ENCODE data around the gene AQP5. TPM values are rescaled to one million over a fixed set of nuclear protein-coding genes. Genes with fewer than 3 reads are reported as not detected.

AQP5 gene
- total RNA-seq, 2 experiments from 2014 or later = not detected

DNA sequence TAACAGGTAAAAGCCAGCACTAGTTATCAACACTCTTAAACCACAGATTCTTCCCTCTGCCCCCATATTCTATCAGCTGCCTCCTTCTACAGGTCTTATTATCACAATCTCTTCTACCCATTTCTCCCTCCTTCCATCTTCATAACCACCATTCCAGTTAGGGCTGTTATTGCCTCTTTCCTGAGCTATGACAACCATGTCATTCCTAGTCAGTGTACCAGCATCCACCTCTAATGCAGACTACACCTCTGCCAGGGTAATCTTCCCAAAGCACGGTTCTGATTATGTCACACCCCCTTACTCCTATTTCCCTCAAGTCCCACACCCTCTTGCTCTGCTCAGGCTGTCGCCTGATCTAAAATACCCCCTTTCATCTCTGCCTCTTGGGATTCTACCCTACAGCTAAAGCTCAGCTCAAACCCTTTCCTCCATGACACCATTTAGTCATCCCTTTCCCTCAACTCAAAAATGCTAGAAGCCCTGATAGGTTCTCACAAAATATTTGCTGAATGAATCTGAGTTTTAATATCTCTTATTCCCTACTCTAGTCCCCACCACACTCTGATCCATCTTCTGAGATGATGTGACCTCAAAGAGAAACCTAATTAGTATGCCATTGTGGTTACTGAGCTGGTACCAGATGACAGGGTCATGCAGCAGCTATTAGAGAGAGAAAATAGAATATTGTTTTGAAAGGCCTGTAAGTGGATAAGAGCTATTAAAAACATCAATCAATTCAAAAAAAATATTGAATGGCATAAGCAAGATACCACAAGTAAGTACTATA, 51.9 kb downstream of the AQP5 start:
- TF ChIP-seq CTCF (IDR thresholded peaks at IDR 0.05) = no peak
- POLR2A ChIA-PET = interaction anchor here (0.9 kb wide), 1 partner anchor 9 kb away, joined by 4 read pairs; no protein-coding TSS in a partner anchor
- CTCF ChIA-PET = interaction anchor here (1.1 to 2.9 kb wide), 6 partner anchors 9 to 301 kb away, joined by 3 to 11 read pairs (median 4); no protein-coding TSS in a partner anchor
- ATAC-seq (peak; percentile 42), DNase-seq (no peak)
- intact Hi-C loops (cut with micrococcal nuclease) = no loop called here
- no peak overlapping the region for H3K27ac Mint-ChIP-seq
- no peak overlapping the region for H3K4me3 Mint-ChIP-seq
- no peaks in the 10 kb centered on the region for H3K27me3 Mint-ChIP-seq
- no peaks in the 10 kb centered on the region for H3K9me3 Mint-ChIP-seq
- H3K36me3 Mint-ChIP-seq (ENCODE audit: low read depth) = peaks cover 31% of the 10 kb centered on the region
- peaks cover 9% of the 10 kb centered on the region for H3K4me1 Mint-ChIP-seq (ENCODE audit: low read depth)

- H3K36me3 Mint-ChIP-seq (ENCODE audit: low read depth) = peaks cover 32% of the 10 kb centered on the region
- intact Hi-C loops (cut with micrococcal nuclease) = no loop called here
- no peak overlapping the region for H3K4me3 Mint-ChIP-seq
- H3K4me1 Mint-ChIP-seq (ENCODE audit: low read depth) = peaks cover 12% of the 10 kb centered on the region
- ATAC-seq = no peak
- ChIA-PET POLR2A (interaction anchor here (0.9 kb wide), 1 partner anchor 10 kb away, joined by 4 read pairs; no protein-coding TSS in a partner anchor), CTCF (interaction anchor here (0.9 to 2.9 kb wide), 7 partner anchors 10 to 302 kb away, joined by 3 to 11 read pairs (median 3); no protein-coding TSS in a partner anchor)
- no peak overlapping the region for H3K27ac Mint-ChIP-seq
- DNase-seq = no peak
- H3K27me3 Mint-ChIP-seq = no peaks in the 10 kb centered on the region
- TF ChIP-seq CTCF (IDR thresholded peaks at IDR 0.05) = no peak
- H3K9me3 Mint-ChIP-seq = no peaks in the 10 kb centered on the region
Measured at GRCh38 chr12:50014342-50014741, 52.7 kb downstream of the AQP5 start.

Other genes with a start within 250 kb of the AQP5 start
- gene TMBIM6, start 220.3 kb upstream of the AQP5 start, total RNA-seq = 100 to 1,000 TPM; 437 to 443 TPM
- gene NCKAP5L, start 133.5 kb upstream of the AQP5 start, total RNA-seq = 1 to 10 TPM; 5.5 to 5.7 TPM
- gene BCDIN3D, start 118.8 kb upstream of the AQP5 start, total RNA-seq = 1 to 10 TPM; 5.0 to 5.3 TPM
- under 1 TPM; 0.22 to 0.56 TPM for gene FAIM2, start 58.0 kb upstream of the AQP5 start, total RNA-seq
- gene AQP2, start 11.1 kb upstream of the AQP5 start, total RNA-seq = not detected
- not detected for gene AQP6, start 11.1 kb downstream of the AQP5 start, total RNA-seq
- gene RACGAP1, start 63.6 kb downstream of the AQP5 start, total RNA-seq = 100 to 1,000 TPM; 113 to 117 TPM
- 10 to 100 TPM; 14.3 to 17.3 TPM for gene ASIC1, start 95.7 kb downstream of the AQP5 start, total RNA-seq
- gene SMARCD1, start 123.5 kb downstream of the AQP5 start, total RNA-seq = 10 to 100 TPM; 47.3 to 55.1 TPM
- under 1 TPM; 0.16 to 0.20 TPM for gene GPD1, start 142.1 kb downstream of the AQP5 start, total RNA-seq
- gene COX14, start 150.4 kb downstream of the AQP5 start, total RNA-seq = 10 to 100 TPM; 43.1 to 51.0 TPM
- gene CERS5, start 205.5 kb downstream of the AQP5 start, total RNA-seq = 10 to 100 TPM; 33.9 to 39.5 TPM